DOHH2 (cell line): ENCODE results near the gene TMCC1.

Experiments
- H3F3A ChIP-seq: fragments of 200-600 bp; sonication (generic), shearing (Covaris generic); 2 replicates; pipeline ENCODE4 v1.6.0; 2016; ENCODE audit warnings: antibody characterized with exemption, mild to moderate bottlenecking; ENCODE audit not compliant: control insufficient read depth, insufficient read depth
- H3K27ac ChIP-seq: fragments of 200-600 bp; sonication (generic); 2 replicates; pipeline ENCODE4 v1.5.1; 2014; ENCODE audit warnings: low read depth, mild to moderate bottlenecking, low read length, moderate library complexity
- H3K27me3 ChIP-seq: fragments of 200-600 bp; sonication (generic); 2 replicates; pipeline ENCODE4 v1.6.1; 2014; ENCODE audit warnings: mild to moderate bottlenecking, low read length, mixed read lengths; ENCODE audit not compliant: control insufficient read depth
- H3K36me3 ChIP-seq: fragments of 200-600 bp; sonication (generic); 2 replicates; pipeline ENCODE4 v1.6.1; 2014; ENCODE audit warnings: mild to moderate bottlenecking, low read length, moderate library complexity, mixed read lengths; ENCODE audit not compliant: control insufficient read depth
- H3K4me1 ChIP-seq: fragments of 200-600 bp; sonication (generic); 2 replicates; pipeline ENCODE4 v1.6.1; 2014; ENCODE audit warnings: mild to moderate bottlenecking, low read length, mixed read lengths; ENCODE audit not compliant: control insufficient read depth
- H3K4me2 ChIP-seq: fragments of 200-600 bp; sonication (generic); 2 replicates; pipeline ENCODE4 v1.6.0; 2014; ENCODE audit warnings: mild to moderate bottlenecking, low read length, moderate library complexity
- H3K4me3 ChIP-seq: fragments of 200-600 bp; sonication (generic); 2 replicates; pipeline ENCODE4 v1.5.1; 2014; ENCODE audit warnings: mild to moderate bottlenecking, low read length, mixed read lengths
- H3K79me2 ChIP-seq: fragments of 200-600 bp; sonication (generic); 2 replicates; pipeline ENCODE4 v1.6.1; 2014; ENCODE audit warnings: mild to moderate bottlenecking, low read length, mixed read lengths; ENCODE audit not compliant: control insufficient read depth
- H3K9me2 ChIP-seq: fragments of 200-600 bp; sonication (generic); replicated peaks from 2 replicates; pipeline ENCODE4 v1.6.1; 2014; ENCODE audit warnings: mild to moderate bottlenecking, low read length, mixed read lengths; ENCODE audit not compliant: control insufficient read depth
- H3K9me3 ChIP-seq: fragments of 200-600 bp; sonication (generic); 2 replicates; pipeline ENCODE4 v1.6.1; 2014; ENCODE audit warnings: antibody characterized with exemption, low read length, mixed read lengths; ENCODE audit not compliant: control insufficient read depth, insufficient read depth
- H4K20me1 ChIP-seq: fragments of 200-600 bp; sonication (generic); 2 replicates; pipeline ENCODE4 v1.6.0; 2014; ENCODE audit warnings: low read depth, mild to moderate bottlenecking, antibody characterized with exemption, low read length, moderate library complexity; ENCODE audit not compliant: control insufficient read depth, insufficient read depth
- CTCF ChIP-seq: fragments of 200-600 bp; sonication (generic); IDR thresholded peaks from one replicate; pipeline ENCODE4 v1.5.1; 2014; ENCODE audit warnings: antibody characterized with exemption, mild to moderate bottlenecking, low read depth, low read length; ENCODE audit not compliant: poor library complexity, severe bottlenecking
- EZH2phosphoT487 ChIP-seq: fragments of 200-600 bp; sonication (generic); IDR thresholded peaks from 2 replicates; pipeline ENCODE4 v1.6.1; 2017; ENCODE audit warnings: borderline replicate concordance, mild to moderate bottlenecking, antibody characterized with exemption, low read length, moderate library complexity, mixed read lengths

Gene TMCC1

DNA sequence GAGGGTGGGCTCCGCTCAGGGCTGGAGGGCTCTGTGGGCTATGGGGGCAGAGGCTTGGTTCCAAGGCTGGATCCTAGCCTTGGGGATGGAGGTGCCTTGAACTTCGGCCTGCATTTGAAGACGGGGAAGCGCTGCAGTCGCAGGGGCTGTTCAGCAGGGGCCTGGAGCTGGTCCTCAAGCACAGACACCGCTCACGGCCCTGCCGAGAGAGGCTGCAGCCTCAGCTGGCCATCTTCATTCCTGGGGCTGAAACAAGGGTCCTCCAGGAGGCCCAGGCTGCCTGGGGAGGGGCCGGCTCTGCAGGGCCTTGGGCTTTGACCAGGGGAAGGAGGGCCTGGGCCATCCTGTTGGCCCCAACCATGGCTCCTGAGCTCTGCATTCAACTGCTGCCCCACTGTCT, 261.5 kb downstream of the TMCC1 start:
- Histone ChIP-seq H3K9me3 (no peaks in the 10 kb centered on the region), H3K4me1 (peaks cover 11% of the 10 kb centered on the region), H3K9me2 (no peaks in the 10 kb centered on the region), H4K20me1 (no peaks in the 10 kb centered on the region), H3K4me2 (no peak overlapping the region), H3K36me3 (no peaks in the 10 kb centered on the region), H3K27me3 (peaks cover 4% of the 10 kb centered on the region; the same call in 1 of the 2 replicates), H3K27ac (no peak overlapping the region), H3F3A (no peaks in the 10 kb centered on the region), H3K79me2 (no peaks in the 10 kb centered on the region), H3K4me3 (no peak overlapping the region)
- no peak for TF ChIP-seq EZH2phosphoT487

GRCh38 chr3:129629011-129629410, 264.5 kb downstream of the TMCC1 start:
- Histone ChIP-seq H3K9me2 (no peaks in the 10 kb centered on the region), H3K4me1 (peaks cover 25% of the 10 kb centered on the region), H3K79me2 (no peaks in the 10 kb centered on the region), H3K4me3 (no peak overlapping the region), H3F3A (no peaks in the 10 kb centered on the region), H4K20me1 (no peaks in the 10 kb centered on the region), H3K27me3 (peaks cover 7% of the 10 kb centered on the region; the same call in 1 of the 2 replicates), H3K36me3 (no peaks in the 10 kb centered on the region), H3K27ac (no peak overlapping the region), H3K9me3 (no peaks in the 10 kb centered on the region), H3K4me2 (no peak overlapping the region)
- TF ChIP-seq CTCF (no peak), EZH2phosphoT487 (no peak)

- no peaks in the 10 kb centered on the region for H3K79me2 ChIP-seq
- no peaks in the 10 kb centered on the region for H3K36me3 ChIP-seq
- TF ChIP-seq CTCF: no peak
- no peak for TF ChIP-seq EZH2phosphoT487
- no peak overlapping the region for H3K27ac ChIP-seq
- peak overlapping the region; percentile 77 for H3K4me3 ChIP-seq
- no peaks in the 10 kb centered on the region for H4K20me1 ChIP-seq
- no peaks in the 10 kb centered on the region for H3K9me3 ChIP-seq
- H3K4me1 ChIP-seq: peaks cover 25% of the 10 kb centered on the region
- H3F3A ChIP-seq: no peaks in the 10 kb centered on the region
- H3K27me3 ChIP-seq: peaks cover 7% of the 10 kb centered on the region; the same call in 1 of the 2 replicates
- H3K4me2 ChIP-seq: peak overlapping the region; percentile 79
- no peaks in the 10 kb centered on the region for H3K9me2 ChIP-seq
Observed at GRCh38 chr3:129628169-129628522, 265.4 kb downstream of the TMCC1 start.

DNA sequence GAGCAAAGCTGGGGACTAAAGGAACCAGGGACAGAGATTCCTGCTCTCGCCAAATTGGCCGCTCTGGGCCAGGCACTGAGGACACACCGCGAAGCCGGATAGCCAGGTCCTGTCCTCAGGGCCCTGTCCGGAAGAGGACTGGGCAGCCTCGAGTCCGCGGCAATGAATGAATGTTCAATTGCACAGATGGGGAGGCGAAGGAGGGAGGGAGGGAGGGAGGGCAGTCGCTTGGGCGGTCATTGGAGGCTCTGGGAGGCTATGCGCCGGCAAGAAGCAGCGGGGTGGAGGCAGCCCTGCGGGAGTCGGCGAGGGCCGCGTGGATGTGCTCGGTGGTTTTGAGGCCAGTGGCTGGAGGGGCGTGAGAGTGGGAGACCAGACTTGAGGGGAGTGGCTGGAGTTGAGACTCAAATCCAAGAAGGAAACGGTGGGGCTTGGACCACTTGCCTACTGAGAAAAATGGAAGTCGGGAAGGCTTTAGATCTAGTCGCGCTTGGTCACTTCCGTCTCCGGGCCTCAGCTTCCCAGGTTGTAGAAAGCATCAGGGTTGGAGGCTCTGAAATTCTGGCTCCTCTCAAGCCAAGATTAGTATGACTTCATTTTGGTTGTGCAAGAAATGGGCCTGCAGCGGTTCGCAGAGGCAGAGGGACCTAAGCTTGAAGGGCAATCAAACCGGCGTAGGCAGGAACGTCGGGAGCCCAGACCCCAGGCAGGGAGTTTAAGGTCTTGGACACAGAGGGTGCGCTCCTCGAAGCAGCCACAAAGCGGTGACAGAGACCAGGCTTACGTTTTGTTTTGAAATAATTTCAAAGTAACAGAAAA, 266.0 kb downstream of the TMCC1 start:
- Histone ChIP-seq H3K27me3 (peaks cover 7% of the 10 kb centered on the region; the same call in 1 of the 2 replicates), H3F3A (no peaks in the 10 kb centered on the region), H3K4me1 (peaks cover 25% of the 10 kb centered on the region), H3K36me3 (no peaks in the 10 kb centered on the region), H3K27ac (no peak overlapping the region), H4K20me1 (no peaks in the 10 kb centered on the region), H3K79me2 (no peaks in the 10 kb centered on the region), H3K9me2 (no peaks in the 10 kb centered on the region), H3K9me3 (no peaks in the 10 kb centered on the region), H3K4me2 (peak overlapping the region; percentile 79), H3K4me3 (peak overlapping the region; percentile 77)
- TF ChIP-seq EZH2phosphoT487 (no peak), CTCF (peak; percentile 77)
